ENCODE measurements around the gene APOC1. TPM values are rescaled to one million over a fixed set of nuclear protein-coding genes. Genes with fewer than 3 reads are reported as not detected.
A peak's percentile ranks its signal among the peaks of the same experiment; 100 is the strongest.

Gene APOC1
- polyA plus RNA-seq, 1 of the 3 experiments (the other 2 are of a cell fraction) = 2.7 TPM

DNA sequence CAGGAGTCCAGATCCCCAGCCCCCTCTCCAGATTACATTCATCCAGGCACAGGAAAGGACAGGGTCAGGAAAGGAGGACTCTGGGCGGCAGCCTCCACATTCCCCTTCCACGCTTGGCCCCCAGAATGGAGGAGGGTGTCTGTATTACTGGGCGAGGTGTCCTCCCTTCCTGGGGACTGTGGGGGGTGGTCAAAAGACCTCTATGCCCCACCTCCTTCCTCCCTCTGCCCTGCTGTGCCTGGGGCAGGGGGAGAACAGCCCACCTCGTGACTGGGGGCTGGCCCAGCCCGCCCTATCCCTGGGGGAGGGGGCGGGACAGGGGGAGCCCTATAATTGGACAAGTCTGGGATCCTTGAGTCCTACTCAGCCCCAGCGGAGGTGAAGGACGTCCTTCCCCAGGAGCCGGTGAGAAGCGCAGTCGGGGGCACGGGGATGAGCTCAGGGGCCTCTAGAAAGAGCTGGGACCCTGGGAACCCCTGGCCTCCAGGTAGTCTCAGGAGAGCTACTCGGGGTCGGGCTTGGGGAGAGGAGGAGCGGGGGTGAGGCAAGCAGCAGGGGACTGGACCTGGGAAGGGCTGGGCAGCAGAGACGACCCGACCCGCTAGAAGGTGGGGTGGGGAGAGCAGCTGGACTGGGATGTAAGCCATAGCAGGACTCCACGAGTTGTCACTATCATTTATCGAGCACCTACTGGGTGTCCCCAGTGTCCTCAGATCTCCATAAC is 8.8 kb upstream of the APOC1 start, which contains the start of gene APOE:
TSS of gene APOE (plus strand) at position 360 of the 724 bp plus-strand sequence. CDS start 829 bp downstream, outside the sequence.
- Histone ChIP-seq H3K27ac (ENCODE audit: low read depth in 2 of 2, low read length in 1 of 2) (no peak within 1 kb of the TSS), H3F3A (replicated peaks; ENCODE audit: insufficient read depth) (peaks cover 17% of the 10 kb centered on the region), H3K27me3 (ENCODE audit: insufficient read depth) (no peaks in the 10 kb centered on the region), H3K79me2 (ENCODE audit: insufficient read depth) (no peaks in the 10 kb centered on the region), H4K20me1 (ENCODE audit: insufficient read depth) (no peaks in the 10 kb centered on the region), H3K36me3 (replicated peaks in 1 of 2; ENCODE audit: control insufficient read depth in 1 of 2, insufficient read depth in 2 of 2, low read length in 1 of 2) (peaks cover 0 to 4% of the 10 kb centered on the region in 2 experiments), H3K4me1 (ENCODE audit: control insufficient read depth in 1 of 2, insufficient read depth in 2 of 2, low read depth in 1 of 2, low read length in 1 of 2) (peaks cover 0 to 12% of the 10 kb centered on the region in 2 experiments; a peak in 1 of 4 replicates), H3K9me2 (no peaks in the 10 kb centered on the region), H3K9me3 (no peaks in the 10 kb centered on the region), H3K4me3 (ENCODE audit: low read depth in 2 of 2, low read length in 1 of 2) (peak within 1 kb of the TSS in 1 of 2 experiments; percentile 36; a peak in 2 of 4 replicates), H3K9ac (no peak within 1 kb of the TSS), H2AFZ (ENCODE audit: low read depth) (0 out of 2 replicates have a peak within 1 kb of the TSS, but pooled peaks have one; percentile 62), H3K4me2 (peak within 1 kb of the TSS; percentile 37)
- WGBS (ENCODE audit: low lambda C conversion rate) = 17% methylated on average over 20 of the region's 20 CpGs
- POLR2A ChIA-PET = interaction anchor here (0.5 to 0.7 kb wide), 2 partner anchors 10 to 11 kb away, joined by 3 read pairs; no protein-coding TSS in a partner anchor
- CTCF ChIA-PET = interaction anchor here (0.8 to 5.2 kb wide), 3 partner anchors 9 to 55 kb away, joined by 3 to 131 read pairs (median 3); partner anchors contain the start of gene CLPTM1
- DNase-seq = peak; percentile 57
- TF ChIP-seq MXI1 (IDR thresholded peaks at IDR 0.05; ENCODE audit: low read depth, low read length) = no peak
- TF ChIP-seq FOSL2 (IDR thresholded peaks at IDR 0.05; ENCODE audit: borderline replicate concordance, low read depth) = no peak
- no peak for TF ChIP-seq POLR2AphosphoS5 (IDR thresholded peaks at IDR 0.05; ENCODE audit: low read depth, low read length)
- TF ChIP-seq FOXJ3 (CRISPR knock-in tag; IDR thresholded peaks at IDR 0.05) = no peak
- TF ChIP-seq RAD21 (IDR thresholded peaks at IDR 0.05; ENCODE audit: low read length) = no peak

DNA sequence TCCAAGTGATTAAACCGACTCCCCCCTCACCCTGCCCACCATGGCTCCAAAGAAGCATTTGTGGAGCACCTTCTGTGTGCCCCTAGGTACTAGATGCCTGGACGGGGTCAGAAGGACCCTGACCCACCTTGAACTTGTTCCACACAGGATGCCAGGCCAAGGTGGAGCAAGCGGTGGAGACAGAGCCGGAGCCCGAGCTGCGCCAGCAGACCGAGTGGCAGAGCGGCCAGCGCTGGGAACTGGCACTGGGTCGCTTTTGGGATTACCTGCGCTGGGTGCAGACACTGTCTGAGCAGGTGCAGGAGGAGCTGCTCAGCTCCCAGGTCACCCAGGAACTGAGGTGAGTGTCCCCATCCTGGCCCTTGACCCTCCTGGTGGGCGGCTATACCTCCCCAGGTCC is 6.8 kb upstream of the APOC1 start:
- Histone ChIP-seq H3K27ac (ENCODE audit: low read depth in 2 of 2, low read length in 1 of 2) (no peak overlapping the region), H3K4me2 (no peak overlapping the region), H3K4me3 (ENCODE audit: low read depth in 2 of 2, low read length in 1 of 2) (no peak overlapping the region), H3F3A (replicated peaks; ENCODE audit: insufficient read depth) (peaks cover 21% of the 10 kb centered on the region), H3K79me2 (ENCODE audit: insufficient read depth) (no peaks in the 10 kb centered on the region), H3K9me3 (no peaks in the 10 kb centered on the region), H3K27me3 (ENCODE audit: insufficient read depth) (no peaks in the 10 kb centered on the region), H3K9me2 (no peaks in the 10 kb centered on the region), H3K9ac (no peak overlapping the region), H3K4me1 (ENCODE audit: control insufficient read depth in 1 of 2, insufficient read depth in 2 of 2, low read depth in 1 of 2, low read length in 1 of 2) (peaks cover 4 to 14% of the 10 kb centered on the region in 2 experiments; a peak in 1 of 4 replicates), H3K36me3 (replicated peaks in 1 of 2; ENCODE audit: control insufficient read depth in 1 of 2, insufficient read depth in 2 of 2, low read length in 1 of 2) (no peaks in the 10 kb centered on the region), H2AFZ (ENCODE audit: low read depth) (no peak overlapping the region), H4K20me1 (ENCODE audit: insufficient read depth) (no peaks in the 10 kb centered on the region)
- ChIA-PET CTCF (interaction anchor here (6.2 kb wide), 1 partner anchor 44 kb away, joined by 57 read pairs; no protein-coding TSS in a partner anchor), POLR2A (no interaction called here)
- DNase-seq = peak; percentile 8
- WGBS (ENCODE audit: low lambda C conversion rate) = 76% methylated on average over 4 of the region's 12 CpGs
- TF ChIP-seq YY1 (IDR thresholded peaks at IDR 0.05; ENCODE audit: low read depth) (no peak), FOXJ3 (CRISPR knock-in tag; IDR thresholded peaks at IDR 0.05) (no peak), EZH2phosphoT487 (IDR thresholded peaks at IDR 0.05; ENCODE audit: borderline replicate concordance, low read depth) (no peak), JUND (IDR thresholded peaks at IDR 0.05) (no peak)
- TF ChIP-seq, protein P1, sequence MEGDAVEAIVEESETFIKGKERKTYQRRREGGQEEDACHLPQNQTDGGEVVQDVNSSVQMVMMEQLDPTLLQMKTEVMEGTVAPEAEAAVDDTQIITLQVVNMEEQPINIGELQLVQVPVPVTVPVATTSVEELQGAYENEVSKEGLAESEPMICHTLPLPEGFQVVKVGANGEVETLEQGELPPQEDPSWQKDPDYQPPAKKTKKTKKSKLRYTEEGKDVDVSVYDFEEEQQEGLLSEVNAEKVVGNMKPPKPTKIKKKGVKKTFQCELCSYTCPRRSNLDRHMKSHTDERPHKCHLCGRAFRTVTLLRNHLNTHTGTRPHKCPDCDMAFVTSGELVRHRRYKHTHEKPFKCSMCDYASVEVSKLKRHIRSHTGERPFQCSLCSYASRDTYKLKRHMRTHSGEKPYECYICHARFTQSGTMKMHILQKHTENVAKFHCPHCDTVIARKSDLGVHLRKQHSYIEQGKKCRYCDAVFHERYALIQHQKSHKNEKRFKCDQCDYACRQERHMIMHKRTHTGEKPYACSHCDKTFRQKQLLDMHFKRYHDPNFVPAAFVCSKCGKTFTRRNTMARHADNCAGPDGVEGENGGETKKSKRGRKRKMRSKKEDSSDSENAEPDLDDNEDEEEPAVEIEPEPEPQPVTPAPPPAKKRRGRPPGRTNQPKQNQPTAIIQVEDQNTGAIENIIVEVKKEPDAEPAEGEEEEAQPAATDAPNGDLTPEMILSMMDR (IDR thresholded peaks at IDR 0.05) = no peak
